NCI-H1694 treated with DMSO at 0.1 percent for 48 hours (cell line): ENCODE measurements around the gene TRAPPC3.

Experiments
- DNase-seq: peaks from one replicate; lab custom pipeline; 2025; lab: John Stamatoyannopoulos, UW

The TRAPPC3 gene

DNA sequence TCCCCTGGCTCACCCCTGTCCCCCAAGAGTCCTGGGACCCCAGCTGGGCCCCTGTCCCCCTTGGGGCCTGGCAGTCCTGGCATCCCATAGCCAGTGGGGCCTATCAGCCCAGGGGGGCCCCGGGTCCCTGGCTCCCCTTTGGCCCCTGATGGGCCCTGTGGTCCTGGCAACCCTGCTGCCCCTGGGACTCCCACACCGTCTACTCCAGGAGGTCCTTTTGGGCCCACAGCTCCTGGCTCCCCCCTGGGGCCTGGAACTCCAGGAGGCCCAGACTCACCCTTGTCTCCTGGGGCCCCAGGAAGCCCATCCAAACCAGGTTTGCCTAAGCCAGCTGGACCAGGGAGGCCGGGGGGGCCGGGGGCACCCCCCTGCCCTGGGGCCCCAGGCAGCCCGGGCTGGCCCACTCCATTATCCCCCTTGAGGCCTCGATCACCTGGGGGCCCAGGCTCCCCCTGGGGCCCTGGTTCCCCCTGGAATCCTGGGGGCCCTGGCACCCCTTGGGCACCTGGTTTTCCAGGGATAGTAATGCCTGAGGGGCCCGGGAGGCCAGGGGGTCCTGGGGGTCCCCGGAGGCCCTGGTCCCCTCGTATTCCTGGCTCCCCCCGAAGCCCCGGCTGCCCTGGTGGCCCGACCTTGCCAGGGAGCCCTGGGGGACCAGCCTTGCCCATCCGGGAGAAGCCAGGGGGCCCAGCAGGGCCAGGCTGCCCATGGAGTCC lies 50.5 kb downstream of the TRAPPC3 start:
- DNase-seq: no peak

DNA sequence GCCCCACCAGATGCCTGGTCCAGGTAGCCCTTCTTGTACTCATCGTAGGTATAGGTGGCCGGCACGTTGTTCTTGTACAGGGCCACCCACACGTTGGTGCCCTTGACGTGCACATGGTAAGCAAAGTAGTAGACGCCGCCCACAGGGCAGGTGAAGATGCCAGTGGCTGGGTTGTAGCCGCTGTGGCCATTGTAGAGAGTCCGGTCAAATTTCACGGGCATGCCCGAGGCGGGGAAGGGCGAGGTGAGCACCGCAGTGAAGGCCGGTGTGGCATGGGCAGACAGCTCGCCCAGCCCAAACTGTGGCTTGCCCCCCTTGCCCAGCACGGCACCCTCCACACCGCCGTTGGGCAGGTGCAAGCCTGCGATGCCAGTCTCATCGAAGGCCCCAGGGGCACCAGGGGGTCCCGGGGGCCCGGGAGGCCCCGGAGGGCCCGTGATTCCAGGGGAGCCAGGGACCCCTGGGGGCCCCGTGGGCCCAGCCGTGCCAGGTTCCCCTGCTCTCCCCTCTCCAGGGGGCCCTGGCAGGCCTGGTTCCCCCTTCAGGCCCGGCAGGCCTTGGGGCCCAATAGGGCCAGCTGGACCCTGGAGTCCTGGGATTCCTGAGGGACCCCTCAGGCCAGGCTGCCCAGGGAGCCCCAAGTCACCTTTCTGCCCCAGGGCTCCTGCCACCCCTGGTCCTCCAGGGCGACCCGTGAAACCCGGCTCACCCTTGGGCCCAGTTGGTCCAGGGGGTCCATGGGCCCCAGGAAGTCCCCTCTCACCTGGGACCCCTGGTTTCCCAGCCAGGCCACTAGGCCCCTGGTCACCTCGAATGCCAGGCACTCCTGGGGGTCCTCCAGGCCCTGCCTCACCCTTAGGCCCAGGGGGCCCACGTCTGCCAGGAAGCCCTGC lies 51.3 kb downstream of the TRAPPC3 start:
- no peak for DNase-seq

DNA sequence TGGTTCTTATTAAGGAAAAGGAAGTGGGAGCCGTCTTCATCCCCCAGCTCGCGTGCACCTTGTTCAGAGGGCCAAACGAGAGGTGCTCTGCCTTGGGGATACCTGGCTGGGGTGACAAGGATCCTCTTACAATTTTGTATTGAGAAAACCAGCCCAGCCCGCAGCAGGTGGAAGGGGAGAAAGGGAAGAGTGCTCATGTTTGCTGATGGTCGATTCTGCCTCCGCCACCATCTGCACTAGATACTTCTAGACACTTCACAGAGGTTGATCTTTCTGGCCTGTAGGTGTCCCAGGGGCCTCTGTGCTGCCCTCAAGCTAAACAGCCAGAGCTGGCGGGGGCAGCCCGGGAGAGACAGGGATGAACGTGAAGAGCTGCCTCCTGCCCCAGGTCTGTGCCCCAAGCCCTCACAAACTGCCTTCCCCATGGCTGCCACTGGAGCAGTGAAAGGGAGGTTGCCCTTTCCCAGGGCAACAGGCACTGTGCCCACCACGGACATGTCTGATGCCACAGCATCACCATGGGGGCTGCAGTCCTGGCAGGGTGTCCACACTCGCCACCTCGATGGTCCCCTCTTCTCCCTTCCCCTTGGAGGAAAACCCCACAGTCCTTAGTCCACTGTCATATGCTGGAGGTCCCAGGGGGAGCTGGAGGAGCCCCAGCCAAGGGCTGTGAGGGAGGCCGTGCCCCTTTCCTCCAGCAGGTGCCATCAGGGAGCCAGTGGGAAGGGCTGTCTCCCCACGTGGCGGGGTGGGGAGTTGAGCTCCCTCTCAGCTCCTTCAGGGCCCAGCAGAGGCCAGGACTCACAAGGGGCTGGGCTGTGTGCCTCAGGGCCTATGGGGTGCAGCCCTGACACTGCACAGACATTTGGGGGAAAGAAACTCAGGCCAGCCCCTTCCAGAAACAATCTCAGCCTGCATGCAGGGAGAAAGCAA lies 52.5 kb downstream of the TRAPPC3 start:
- DNase-seq: no peak

DNA sequence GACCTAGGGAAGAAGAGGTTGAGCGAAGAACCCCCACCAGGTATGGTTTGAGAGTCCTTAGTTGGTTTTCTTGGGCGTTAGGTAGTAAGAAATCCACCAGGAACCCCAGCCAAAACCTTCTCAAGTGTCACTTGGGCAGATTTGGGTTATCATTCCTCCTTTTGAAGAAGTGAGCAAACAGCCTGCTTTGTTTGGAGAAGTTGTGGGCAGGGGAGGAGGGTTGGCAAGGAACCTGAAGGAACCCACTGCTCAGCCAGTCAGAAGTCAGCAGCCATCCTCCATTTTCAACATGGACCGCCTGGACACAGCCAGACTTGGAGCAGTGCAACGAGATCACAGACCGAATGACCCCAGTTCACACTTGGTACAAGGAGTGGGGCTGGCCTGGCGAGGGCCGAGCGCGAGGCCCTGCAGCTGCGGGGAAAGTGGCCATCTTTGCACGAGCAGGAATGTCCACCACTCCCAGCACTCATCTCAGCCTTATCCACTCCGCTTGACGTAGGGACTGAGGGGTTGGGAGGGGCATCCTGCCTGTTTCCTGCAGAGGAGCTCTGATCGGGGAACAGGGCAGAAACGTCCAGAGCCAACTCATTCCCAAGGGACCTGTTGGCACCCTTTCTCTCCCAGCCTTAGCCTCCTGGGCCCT lies 53.4 kb downstream of the TRAPPC3 start:
- DNase-seq: no peak

DNA sequence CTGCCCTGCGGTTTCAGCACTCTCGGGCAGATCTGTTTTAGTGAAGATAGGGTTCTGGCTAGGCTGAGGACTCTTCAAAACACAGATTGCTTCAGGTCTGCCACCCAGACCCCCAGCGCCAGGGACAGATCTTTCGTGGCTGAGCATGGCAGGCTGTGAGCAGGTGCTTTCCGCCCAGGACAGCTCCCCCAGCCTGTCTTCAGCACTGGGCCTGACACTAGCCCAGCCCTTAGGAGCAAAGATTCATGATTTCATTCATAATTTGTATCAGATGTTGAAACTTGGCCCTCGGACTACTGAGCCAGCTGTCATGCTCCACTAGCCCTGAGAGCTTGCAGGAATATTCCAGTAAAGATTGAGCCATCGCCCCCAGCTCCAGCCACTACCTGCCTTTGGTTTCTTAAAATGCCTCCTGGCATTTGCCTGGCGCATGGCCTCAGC lies 54.6 kb downstream of the TRAPPC3 start:
- DNase-seq: no peak

DNA sequence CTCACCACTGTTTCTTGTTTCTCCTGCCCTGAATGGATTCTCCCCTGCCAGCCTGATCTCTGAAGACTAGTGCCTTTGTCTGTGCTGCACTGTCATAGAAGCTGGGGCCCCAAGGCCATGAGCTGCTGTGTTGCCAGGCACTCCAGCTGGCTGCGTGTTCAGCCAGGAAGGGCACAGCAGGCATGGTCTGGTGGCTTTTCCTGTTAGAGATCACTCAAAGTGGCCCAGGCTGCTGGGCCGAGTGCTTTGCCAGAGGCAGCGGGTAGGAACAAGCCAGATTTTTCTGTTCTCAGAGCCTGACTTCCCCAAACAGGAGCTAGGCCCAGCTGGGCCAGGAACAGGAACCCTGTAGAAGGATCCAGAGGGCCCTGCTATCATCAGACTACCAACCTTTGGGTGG lies 55.4 kb downstream of the TRAPPC3 start:
- DNase-seq: peak; percentile 55

DNA sequence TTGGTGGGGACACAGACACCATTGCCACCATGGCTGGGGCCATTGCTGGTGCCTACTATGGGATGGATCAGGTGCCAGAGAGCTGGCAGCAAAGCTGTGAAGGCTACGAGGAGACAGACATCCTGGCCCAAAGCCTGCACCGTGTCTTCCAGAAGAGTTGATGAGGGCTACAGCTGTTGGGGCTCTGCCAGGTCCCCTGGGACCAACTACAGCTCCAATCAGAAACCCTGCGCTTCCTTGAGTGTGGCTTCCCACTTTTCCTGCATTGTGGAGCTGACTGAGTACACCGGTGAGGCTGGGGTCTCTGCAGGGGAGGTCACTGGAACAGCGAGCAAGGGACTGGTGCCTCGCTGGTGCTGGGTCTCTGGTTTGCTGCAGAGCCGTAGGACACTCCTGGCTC lies 56.1 kb downstream of the TRAPPC3 start:
- DNase-seq: no peak

DNA sequence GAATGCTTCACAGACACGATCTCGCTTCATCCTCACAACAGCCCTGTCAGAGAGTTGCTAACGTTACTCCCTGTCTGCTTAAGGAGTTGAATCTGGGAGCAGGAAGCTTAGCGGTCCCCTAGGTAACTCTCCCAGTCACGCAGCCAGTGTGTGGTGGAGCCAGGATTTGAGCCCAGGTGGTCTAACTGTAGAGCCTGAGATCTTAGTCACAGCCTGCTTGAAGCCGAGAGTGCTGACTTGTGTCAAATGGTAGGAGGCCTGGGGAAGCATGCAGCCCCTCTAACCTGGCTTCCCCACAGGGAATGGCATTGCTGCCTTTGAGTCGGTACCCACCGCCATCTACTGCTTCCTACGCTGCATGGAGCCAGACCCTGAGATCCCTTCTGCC lies 56.5 kb downstream of the TRAPPC3 start:
- no peak for DNase-seq

DNA sequence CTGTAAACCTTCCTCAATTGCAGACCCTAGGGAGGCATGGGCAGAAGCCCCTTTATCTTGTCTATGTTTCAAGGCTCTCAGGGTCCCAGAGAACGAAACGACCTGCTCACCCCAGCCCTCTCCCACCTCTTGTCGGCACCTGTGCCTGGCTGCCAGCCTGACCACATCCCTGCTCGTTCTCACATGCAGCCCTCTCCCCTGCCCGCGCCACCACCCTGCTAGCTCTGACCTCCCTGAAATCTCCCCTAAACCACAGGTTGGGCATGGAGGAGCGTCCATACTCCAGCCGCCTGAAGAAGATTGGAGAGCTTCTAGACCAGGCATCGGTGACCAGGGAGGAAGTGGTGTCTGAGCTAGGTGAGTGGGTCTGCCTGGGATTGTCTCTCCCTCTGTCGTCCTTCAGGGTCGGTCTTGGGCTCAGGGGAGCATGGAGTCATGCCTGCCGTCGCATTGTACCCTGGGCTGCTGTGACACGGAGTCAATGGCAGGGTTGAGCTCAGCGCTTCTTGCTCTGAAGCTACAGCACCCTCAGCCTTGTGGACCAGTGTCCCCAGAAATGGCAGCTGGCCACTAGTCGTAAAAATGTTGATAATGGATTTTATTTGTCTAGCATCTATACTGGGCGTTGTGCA lies 57.0 kb downstream of the TRAPPC3 start:
- peak; percentile 32 for DNase-seq

DNA sequence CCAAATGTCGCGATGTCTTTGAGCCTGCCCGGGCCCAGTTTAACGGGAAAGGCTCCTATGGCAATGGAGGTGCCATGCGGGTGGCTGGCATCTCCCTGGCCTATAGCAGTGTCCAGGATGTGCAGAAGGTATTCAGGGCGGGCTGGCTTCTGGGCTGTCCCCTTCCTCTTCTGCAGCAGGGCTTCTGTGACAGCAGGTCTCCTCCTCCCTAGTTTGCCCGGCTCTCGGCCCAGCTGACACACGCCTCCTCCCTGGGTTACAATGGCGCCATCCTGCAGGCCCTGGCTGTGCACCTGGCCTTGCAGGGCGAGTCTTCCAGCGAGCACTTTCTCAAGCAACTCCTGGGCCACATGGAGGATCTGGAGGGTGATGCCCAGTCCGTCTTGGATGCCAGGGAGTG lies 57.6 kb downstream of the TRAPPC3 start:
- DNase-seq: no peak

DNA sequence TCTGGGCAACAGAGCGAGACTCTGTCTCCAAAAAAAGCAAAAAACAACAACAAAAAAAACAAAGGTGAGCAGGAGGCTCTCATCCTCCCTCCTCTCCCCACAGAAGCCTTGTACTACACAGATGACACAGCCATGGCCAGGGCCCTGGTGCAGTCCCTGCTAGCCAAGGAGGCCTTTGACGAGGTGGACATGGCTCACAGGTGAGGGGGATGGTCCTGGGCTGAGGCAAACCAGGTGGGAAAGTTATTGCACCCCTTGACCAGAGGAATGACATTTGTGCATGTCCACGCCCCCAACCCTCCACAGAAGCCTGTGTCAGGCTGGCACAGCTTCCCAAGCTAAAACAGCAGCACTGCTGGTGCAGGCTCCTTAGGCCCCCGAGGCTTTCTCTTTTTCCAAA lies 58.1 kb downstream of the TRAPPC3 start:
- no peak for DNase-seq

DNA sequence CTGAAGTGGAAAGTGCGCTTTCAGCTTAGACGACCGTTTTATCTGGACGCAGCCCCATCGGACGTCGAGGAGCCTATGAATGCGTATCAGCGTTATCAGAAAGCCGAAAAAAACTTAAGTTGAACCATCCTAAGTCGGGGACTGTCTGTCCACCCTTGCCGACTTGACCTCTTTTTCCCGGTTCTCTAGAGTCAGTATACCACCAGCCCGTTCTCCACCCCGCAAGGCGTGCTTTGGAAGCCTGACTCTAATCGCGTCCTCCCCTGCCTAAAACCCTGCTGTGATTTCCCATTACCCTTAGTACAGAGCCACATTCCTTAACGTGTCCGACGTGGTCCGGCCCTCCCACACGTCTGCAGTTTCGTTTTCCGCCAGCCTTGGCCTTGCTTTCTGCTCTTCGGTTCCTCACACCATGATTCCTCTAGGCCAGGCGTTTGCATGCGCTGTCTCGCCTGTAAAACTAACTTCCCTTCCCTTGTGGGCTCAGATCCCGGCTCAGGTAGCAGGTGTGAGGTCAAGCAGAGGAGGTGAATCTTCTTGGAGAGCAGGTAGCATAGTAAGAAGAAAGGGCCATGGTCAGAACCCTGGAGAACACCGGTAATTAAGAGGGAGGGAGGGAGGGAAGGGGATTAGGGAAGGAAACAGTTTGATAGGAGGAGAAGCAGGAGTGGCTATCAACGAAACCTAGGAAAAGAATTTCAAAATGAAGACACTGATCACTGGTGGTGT lies 59.7 kb downstream of the TRAPPC3 start:
- DNase-seq: no peak

DNA sequence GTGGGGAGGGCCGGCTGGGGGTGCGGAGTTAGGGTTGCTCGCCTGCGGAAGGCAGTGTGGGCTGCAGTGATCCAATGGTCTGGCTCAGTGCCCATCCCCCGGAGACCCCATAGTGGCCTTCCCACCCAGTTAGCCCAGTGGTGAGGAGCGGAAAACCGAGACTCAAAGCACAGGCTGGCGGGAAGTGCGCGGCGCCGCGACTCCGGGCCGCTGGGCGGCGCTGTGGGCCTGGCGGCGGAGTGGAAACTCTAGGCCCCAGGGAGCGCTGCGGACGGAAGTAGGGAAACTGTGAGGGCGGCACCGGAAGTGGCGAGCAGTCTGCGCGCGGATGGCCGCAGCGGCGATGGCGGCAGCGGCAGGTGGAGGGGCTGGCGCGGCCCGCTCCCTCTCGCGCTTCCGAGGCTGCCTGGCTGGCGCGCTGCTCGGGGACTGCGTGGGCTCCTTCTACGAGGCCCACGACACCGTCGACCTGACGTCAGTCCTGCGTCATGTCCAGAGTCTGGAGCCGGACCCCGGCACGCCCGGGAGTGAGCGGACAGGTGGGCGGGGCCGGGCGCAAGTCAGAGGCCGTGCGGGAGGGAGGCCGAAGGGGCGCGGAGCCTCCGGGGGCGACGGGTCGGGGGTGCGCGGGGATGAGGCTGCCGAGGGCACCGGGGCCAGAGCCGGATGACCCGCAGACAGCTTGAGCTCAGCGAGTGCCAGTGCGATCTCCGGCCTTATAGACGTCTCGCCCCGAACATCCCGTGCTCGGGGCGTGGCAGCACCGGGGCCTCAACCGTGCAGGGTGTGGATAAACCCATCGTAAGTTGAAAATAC lies 60.5 kb downstream of the TRAPPC3 start, which contains the start of gene ADPRS:
TSS of gene ADPRS (plus strand) at position 316 of the 816 bp plus-strand sequence. CDS start at position 329, 13 bp downstream.
- DNase-seq: peak; percentile 59

DNA sequence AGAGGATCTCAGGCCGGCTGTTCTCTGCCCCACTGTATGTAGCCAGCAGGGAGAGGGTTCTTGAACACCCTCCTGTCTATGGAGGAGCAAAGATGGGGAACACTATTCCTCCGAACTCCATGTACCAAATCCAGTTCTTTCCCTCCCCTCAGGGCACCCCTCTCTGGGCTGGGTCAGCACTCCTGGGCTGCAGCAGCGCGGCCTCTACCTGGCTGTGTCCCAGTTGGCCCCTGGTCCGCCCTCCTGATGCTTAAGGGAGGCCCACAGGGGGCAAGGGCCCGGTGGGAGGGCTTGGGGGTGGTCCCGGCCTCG lies 61.1 kb downstream of the TRAPPC3 start:
- DNase-seq: no peak

DNA sequence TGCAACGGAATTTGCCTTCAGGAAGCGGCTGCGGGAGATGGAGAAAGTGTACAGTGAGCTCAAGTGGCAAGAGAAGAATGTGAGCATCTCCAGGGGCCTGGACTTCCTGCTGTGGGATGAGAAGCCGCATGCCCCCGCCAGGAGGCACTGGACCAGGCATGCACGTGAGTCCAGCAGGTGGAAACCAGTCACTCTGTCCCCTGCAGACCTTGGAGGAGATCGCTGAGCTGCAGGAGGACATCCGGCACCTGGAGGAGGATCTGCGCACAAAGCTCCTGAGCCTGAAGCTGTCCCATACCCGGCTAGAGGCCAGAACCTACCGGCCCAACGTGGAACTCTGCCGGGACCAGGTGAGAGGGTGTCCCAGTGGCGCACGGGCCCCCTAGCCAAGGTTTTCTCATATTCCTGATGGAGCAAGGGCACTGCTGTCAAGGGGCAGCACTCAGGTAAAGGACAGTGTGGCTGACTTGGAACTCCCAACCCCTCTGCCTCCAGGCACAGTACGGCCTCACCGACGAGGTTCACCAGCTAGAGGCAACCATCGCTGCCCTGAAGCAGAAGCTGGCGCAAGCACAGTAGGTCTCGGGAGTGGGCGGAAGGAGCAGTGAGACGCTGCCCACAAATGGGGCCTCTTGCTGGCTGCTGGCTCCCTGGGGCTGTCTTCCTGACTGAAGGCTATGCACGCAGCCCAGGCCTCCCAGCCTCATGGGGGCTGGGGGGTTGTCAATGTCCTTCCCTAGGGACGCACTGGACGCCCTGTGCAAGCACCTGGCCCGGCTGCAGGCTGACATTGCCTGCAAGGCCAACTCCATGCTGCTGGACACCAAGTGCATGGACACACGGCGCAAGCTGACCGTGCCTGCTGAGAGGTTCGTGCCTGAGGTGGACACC lies 61.8 kb downstream of the TRAPPC3 start:
- DNase-seq: no peak
